NOMO-1 treated with dmso at 0.1 percent for 144 hours (cell line): ENCODE data around the gene NELL1.

ENCODE experiments used
- DNase-seq: peaks from one replicate; lab custom pipeline; 2025; ENCODE audit not compliant: unreplicated experiment; lab: John Stamatoyannopoulos, UW

NELL1 gene

GRCh38 chr11:21622566-21622965 lies 953.2 kb downstream of the NELL1 start:
- DNase-seq: no peak

GRCh38 chr11:21622995-21623394 lies 953.6 kb downstream of the NELL1 start:
- no peak for DNase-seq
